ENCODE measurements around the gene TAMALIN.

DNA sequence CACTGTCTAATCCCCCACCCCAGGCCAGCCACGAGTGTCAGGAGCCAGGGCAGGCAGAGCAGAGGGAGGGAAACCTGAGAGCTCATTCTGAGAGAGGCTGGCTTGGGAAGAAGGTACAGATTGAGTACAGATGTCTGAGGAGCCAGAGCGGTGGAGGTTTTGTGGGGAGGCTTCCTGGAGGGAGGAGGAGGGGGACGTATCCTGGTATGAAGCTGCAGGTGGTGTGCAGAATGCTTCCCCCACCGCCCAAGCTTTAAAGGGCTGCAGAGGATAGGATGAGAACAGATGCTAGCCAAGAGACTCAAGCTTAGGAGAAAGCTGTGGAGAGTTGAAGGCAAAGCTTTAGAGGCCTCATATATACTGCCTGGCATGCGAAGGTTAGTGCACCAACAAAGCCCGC, 3.2 kb upstream of the TAMALIN start:
- TF ChIP-seq, protein P1, sequence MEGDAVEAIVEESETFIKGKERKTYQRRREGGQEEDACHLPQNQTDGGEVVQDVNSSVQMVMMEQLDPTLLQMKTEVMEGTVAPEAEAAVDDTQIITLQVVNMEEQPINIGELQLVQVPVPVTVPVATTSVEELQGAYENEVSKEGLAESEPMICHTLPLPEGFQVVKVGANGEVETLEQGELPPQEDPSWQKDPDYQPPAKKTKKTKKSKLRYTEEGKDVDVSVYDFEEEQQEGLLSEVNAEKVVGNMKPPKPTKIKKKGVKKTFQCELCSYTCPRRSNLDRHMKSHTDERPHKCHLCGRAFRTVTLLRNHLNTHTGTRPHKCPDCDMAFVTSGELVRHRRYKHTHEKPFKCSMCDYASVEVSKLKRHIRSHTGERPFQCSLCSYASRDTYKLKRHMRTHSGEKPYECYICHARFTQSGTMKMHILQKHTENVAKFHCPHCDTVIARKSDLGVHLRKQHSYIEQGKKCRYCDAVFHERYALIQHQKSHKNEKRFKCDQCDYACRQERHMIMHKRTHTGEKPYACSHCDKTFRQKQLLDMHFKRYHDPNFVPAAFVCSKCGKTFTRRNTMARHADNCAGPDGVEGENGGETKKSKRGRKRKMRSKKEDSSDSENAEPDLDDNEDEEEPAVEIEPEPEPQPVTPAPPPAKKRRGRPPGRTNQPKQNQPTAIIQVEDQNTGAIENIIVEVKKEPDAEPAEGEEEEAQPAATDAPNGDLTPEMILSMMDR (IDR thresholded peaks at IDR 0.05) = no peak
- no peak for TF ChIP-seq POLR2A (IDR thresholded peaks at IDR 0.05)

Measured in adrenal gland (tissue), 5 donors.